K562 (cell line): ENCODE measurements around the gene AP2S1. TPM values are rescaled to one million over a fixed set of nuclear protein-coding genes. Genes with fewer than 3 reads are reported as not detected.
A peak's percentile ranks its signal among the peaks of the same experiment; 100 is the strongest.
"Not testable (repeated sequence)": the region's sequence is repeated elsewhere in the genome, so short reads cannot be mapped to it uniquely, and the experiment has no call there.

Experiments used
- ATAC-seq: fragments of 200-7000 bp; cut with Tn5 transposase; 3 replicates; pipeline ENCODE4 v1.9.1; 2020; ENCODE audit warnings: moderate library complexity
- BruUV-seq: library from RNA; stranded (reverse); fragments of 400-500 nt; replicated peaks from 2 replicates; lab custom pipeline; 2021; lab: Mats Ljungman, UMichigan
- CTCF ChIA-PET: fragments of 300-600 bp; formaldehyde crosslinking; extraction: SDS; loops from one replicate; lab custom pipeline; 2021; ENCODE audit warnings: low intra/inter-chr PET ratio; lab: Yijun Ruan, JAX
- POLR2A ChIA-PET: fragments of 300-600, 350-650 bp; sonication (Branson Sonifier 250); formaldehyde crosslinking; extraction: SDS; loops from one replicate; lab custom pipeline; 2021; ENCODE audit warnings: antibody characterized with exemption, inconsistent platforms; lab: Yijun Ruan, JAX
- DNase-seq, 4 experiments: peaks; one replicate each; pipeline versions ENCODE4 v3.0.0 to v3.0.0-alpha.2; 2011 to 2018; ENCODE audit warnings: low spot score in 3 of 4, mixed read lengths in 3 of 4; ENCODE audit errors: extremely low read depth in 1 of 4
- FAIRE-seq: peaks from 2 replicates; lab custom pipeline; 2011; peaks lifted over from hg19 to GRCh38; lab: Jason Lieb, UNC
- H2AFZ ChIP-seq: 2 replicates; pipeline ENCODE4 v1.6.0; 2011; ENCODE audit warnings: low read depth, low read length, control low read depth, inconsistent platforms
- H3K27ac ChIP-seq: fragments of 200-600 bp; 3 replicates; pipeline ENCODE4 v1.8.0; 2011; ENCODE audit warnings: low read depth, mild to moderate bottlenecking, control low read depth, inconsistent platforms, low read length, moderate library complexity, mixed read lengths; ENCODE audit errors: extremely low read depth
- H3K27me3 ChIP-seq, 2 experiments: fragments of 300-600 bp in 1 of 2; 2 replicates in 1 of 2; 3 replicates in 1 of 2; pipeline versions ENCODE4 v1.6.0 to v1.8.0; 2011; ENCODE audit warnings: inconsistent platforms in 2 of 2, low read length in 2 of 2, mild to moderate bottlenecking in 1 of 2, mixed read lengths in 1 of 2, moderate library complexity in 1 of 2; ENCODE audit not compliant: control insufficient read depth in 2 of 2, insufficient read depth in 2 of 2
- H3K36me3 ChIP-seq: fragments of 300-600 bp; 3 replicates; pipeline ENCODE4 v1.8.0; 2011; ENCODE audit warnings: mild to moderate bottlenecking, low read length, inconsistent platforms; ENCODE audit not compliant: control insufficient read depth, insufficient read depth
- H3K4me1 ChIP-seq, 2 experiments: fragments of 200-600 bp in 1 of 2; replicated peaks in 1 of 2; 2 replicates in 1 of 2; 3 replicates in 1 of 2; pipeline versions ENCODE4 v1.5.1 to v1.8.0; 2011; ENCODE audit warnings: inconsistent platforms in 2 of 2, low read length in 2 of 2, mild to moderate bottlenecking in 1 of 2, mixed read lengths in 1 of 2, moderate library complexity in 1 of 2; ENCODE audit not compliant: control insufficient read depth in 2 of 2, insufficient read depth in 2 of 2
- H3K4me2 ChIP-seq: 2 replicates; pipeline ENCODE4 v1.6.1; 2011; ENCODE audit warnings: low read length, control low read depth, inconsistent platforms, mixed read lengths; ENCODE audit not compliant: insufficient read depth
- H3K4me3 ChIP-seq: fragments of 200-600 bp; sonication (generic), shearing (Covaris generic); 2 replicates; pipeline ENCODE4 v1.5.1; 2016; ENCODE audit warnings: control low read depth, inconsistent platforms
- H3K79me2 ChIP-seq: fragments of 200-600 bp; 3 replicates; pipeline ENCODE4 v1.8.0; 2011; ENCODE audit warnings: low read length, inconsistent platforms; ENCODE audit not compliant: control insufficient read depth, insufficient read depth
- H3K9ac ChIP-seq, 2 experiments: 2 replicates each; pipeline versions ENCODE4 v1.6.0 to v1.6.1; 2011; ENCODE audit warnings: low read depth in 2 of 2, low read length in 2 of 2, control low read depth in 1 of 2, inconsistent platforms in 1 of 2, mild to moderate bottlenecking in 1 of 2, mixed read lengths in 1 of 2; ENCODE audit not compliant: insufficient read depth in 1 of 2
- H3K9me1 ChIP-seq: one replicate; pipeline ENCODE4 v1.6.0; 2011; ENCODE audit warnings: inconsistent platforms, mild to moderate bottlenecking, low read length, moderate library complexity; ENCODE audit not compliant: control insufficient read depth, insufficient read depth
- H3K9me3 ChIP-seq: replicated peaks from 2 replicates; pipeline ENCODE4 v1.5.1; 2011; ENCODE audit warnings: low read depth, low read length, inconsistent platforms; ENCODE audit not compliant: control insufficient read depth, insufficient read depth
- H4K20me1 ChIP-seq: replicated peaks from 2 replicates; pipeline ENCODE4 v1.6.1; 2011; ENCODE audit warnings: low read length, inconsistent platforms, mixed read lengths; ENCODE audit not compliant: control insufficient read depth, insufficient read depth
- DACH1 ChIP-seq: fragments of 450-650 bp; IDR thresholded peaks from 2 replicates; pipeline ENCODE4 v1.6.1; 2018; ENCODE audit not compliant: partially characterized antibody
- HNRNPUL1 ChIP-seq: fragments of 200-400 bp; formaldehyde crosslinking; IDR thresholded peaks from 2 replicates; pipeline ENCODE4 v1.6.1; 2017; ENCODE audit warnings: low read length
- POLR3G ChIP-seq: IDR thresholded peaks from 2 replicates; pipeline ENCODE4 v1.6.1; 2011; ENCODE audit not compliant: insufficient read length, insufficient replicate concordance; ENCODE audit errors: extremely low read depth
- SPI1 ChIP-seq: IDR thresholded peaks from 2 replicates; pipeline ENCODE4 v1.6.1; 2011; ENCODE audit warnings: low read depth, low read length, control low read depth, borderline replicate concordance
- WGBS: fragments of 100-300 bp; shearing (Covaris generic); methylation state at CpG from one replicate; pipeline ENCODE4 v1.1.6; 2016; ENCODE audit warnings: low coverage, mixed read lengths; ENCODE audit not compliant: insufficient coverage; ENCODE audit errors: missing lambda C conversion rate; 5-methylcytosine and 5-hydroxymethylcytosine counted together
- in situ Hi-C: fragments of 300-500 bp; cut with MboI; formaldehyde crosslinking; loops from 4 replicates; pipeline ENCODE4 v1.15.0; 2018; ENCODE audit warnings: inconsistent platforms, mixed read lengths
- intact Hi-C: fragments of 100-400 bp; cut with micrococcal nuclease; formaldehyde crosslinking; loops from 2 replicates; pipeline ENCODE4 v1.14.2; 2022
- polyA plus RNA-seq, 8 experiments: library from polyadenylated mRNA; depleted of rRNA in 4 of 8; stranded (reverse) in 5 of 8; unstranded in 3 of 8; fragments of >200 nt; fragmentation: Nextera tagmentation in 2 of 8; fragmentation: Illumina TruSeq in 1 of 8; extraction: Ambion mirVana in 2 of 8; extraction: Trizol in 1 of 8; gene quantifications; 2 replicates each; pipeline versions ENCODE4 v1.2.1 to v1.2.3, GENCODE V29; 2011 to 2014; ENCODE audit warnings: inconsistent platforms in 1 of 8, missing spikeins in 1 of 8
- total RNA-seq, 7 experiments: library from RNA; depleted of rRNA in 6 of 7; stranded (reverse); fragments of >200 nt in 6 of 7; fragmentation: Illumina TruSeq in 2 of 7; extraction: Trizol in 2 of 7; gene quantifications; 2 replicates each; pipeline versions ENCODE4 v1.2.1 to v1.2.3, GENCODE V29; 2011 to 2021; ENCODE audit warnings: low replicate concordance in 1 of 7

AP2S1 gene
- total and polyA plus RNA-seq, 9 of the 15 experiments (the other 6 are each of a cell fraction or from before 2014, with no cell fraction given): 32.4 to 294 (median 136) TPM

DNA sequence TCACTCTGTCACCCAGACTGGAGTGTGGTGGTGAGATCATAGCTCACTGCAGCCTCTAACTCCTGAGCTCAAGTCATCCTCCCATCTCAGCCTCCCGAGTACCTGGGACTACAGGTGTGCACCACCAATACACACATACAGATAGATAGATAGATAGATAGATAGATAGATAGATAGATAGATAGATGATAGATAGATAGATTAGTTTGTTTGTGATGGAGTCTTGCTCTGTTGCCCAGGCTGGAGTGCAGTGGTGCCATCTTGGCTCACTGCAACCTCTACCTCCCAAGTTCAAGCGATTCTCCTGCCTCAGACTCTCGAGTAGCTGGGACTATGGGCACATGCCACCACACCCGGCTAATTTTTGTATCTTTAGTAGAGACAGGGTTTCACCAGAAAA lies 46.2 kb downstream of the AP2S1 start:
- H3K4me2 ChIP-seq, H2AFZ ChIP-seq, H4K20me1 ChIP-seq, H3K27ac ChIP-seq, H3K9ac ChIP-seq, H3K27me3 ChIP-seq, H3K79me2 ChIP-seq, FAIRE-seq, intact Hi-C loops, H3K9me3 ChIP-seq, H3K4me1 ChIP-seq, H3K9me1 ChIP-seq, ATAC-seq, BruUV-seq, DNase-seq, H3K4me3 ChIP-seq, in situ Hi-C loops, H3K36me3 ChIP-seq, CTCF ChIA-PET: not testable (repeated sequence)
- peak; percentile 94 for TF ChIP-seq DACH1
- WGBS: 50% methylated on average over 4 of the region's 4 CpGs
- POLR2A ChIA-PET: interaction anchor here (0.7 to 2.3 kb wide), 6 partner anchors 9 to 83 kb away, joined by 3 to 15 read pairs (median 6); partner anchors contain the start of gene SLC1A5

DNA sequence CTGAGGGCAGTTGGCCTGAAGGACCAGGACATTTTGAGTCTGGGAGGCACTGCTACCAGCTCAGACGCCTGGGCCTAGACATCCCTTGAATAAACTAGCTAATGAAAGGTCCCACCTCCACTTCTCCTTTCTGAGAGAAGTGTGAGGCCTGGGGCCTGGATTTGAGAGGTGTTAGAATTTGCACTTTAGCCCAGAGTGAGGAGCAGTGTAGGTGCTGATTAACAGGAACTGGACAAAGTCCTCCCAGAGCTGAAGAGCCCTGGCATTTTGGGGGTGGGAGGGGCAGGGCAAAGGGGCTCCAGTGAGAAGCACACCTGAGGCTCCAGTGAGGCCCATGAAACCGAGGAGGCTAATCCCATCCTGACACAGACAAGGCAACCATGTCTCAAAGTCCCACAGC lies 47.1 kb downstream of the AP2S1 start:
- DNase-seq (no peak), FAIRE-seq (no peak), ATAC-seq (no peak)
- POLR2A ChIA-PET: interaction anchor here (1.6 to 1.8 kb wide), 2 partner anchors 9 to 19 kb away, joined by 3 to 6 read pairs; no protein-coding TSS in a partner anchor
- Histone ChIP-seq H3K36me3 (no peaks in the 10 kb centered on the region), H2AFZ (no peak overlapping the region), H3K9me3 (no peaks in the 10 kb centered on the region), H3K4me1 (peaks cover 0 to 5% of the 10 kb centered on the region in 2 experiments; a peak in 3 of 5 replicates), H3K4me3 (no peak overlapping the region), H3K4me2 (no peak overlapping the region), H4K20me1 (no peaks in the 10 kb centered on the region), H3K9me1 (no peaks in the 10 kb centered on the region), H3K27ac (no peak overlapping the region), H3K79me2 (no peaks in the 10 kb centered on the region), H3K27me3 (no peaks in the 10 kb centered on the region), H3K9ac (peak overlapping the region in 1 of 2 experiments; percentile 2; a peak in 1 of 4 replicates)
- in situ Hi-C loops: no loop called here
- BruUV-seq: no TSS peak
- TF ChIP-seq SPI1 (peak; percentile 79), POLR3G (no peak), HNRNPUL1 (no peak)
- 40% methylated on average over 2 of the region's 2 CpGs for WGBS
- CTCF ChIA-PET: interaction anchor here (0.7 kb wide), 1 partner anchor 826 kb away, joined by 4 read pairs; no protein-coding TSS in a partner anchor
- intact Hi-C loops: no loop called here
